K562 (cell line): ENCODE results near the gene SMIM3. TPM values are rescaled to one million over a fixed set of nuclear protein-coding genes. Genes with fewer than 3 reads are reported as not detected.

Experiments
- CEBPB ChIP-seq: fragments of 450-650 bp; IDR thresholded peaks from 2 replicates; pipeline ENCODE4 v1.6.1; 2016; ENCODE audit warnings: missing genetic modification characterization, missing compliant biosample characterization
- ESRRA ChIP-seq: fragments of 450-650 bp; IDR thresholded peaks from 2 replicates; pipeline ENCODE4 v1.6.1; 2014; ENCODE audit warnings: low read depth, mild to moderate bottlenecking, moderate library complexity, borderline replicate concordance
- ETV1 ChIP-seq: fragments of 450-650 bp; conservative IDR thresholded peaks from 2 replicates; pipeline ENCODE4 v1.6.1; 2016; ENCODE audit warnings: missing genetic modification characterization, control low read depth, low read depth, missing compliant biosample characterization
- FOXK1 ChIP-seq: sonication (generic); formaldehyde crosslinking; IDR thresholded peaks from 2 replicates; pipeline ENCODE4 v1.8.0; 2022; ENCODE audit warnings: missing genetic modification reagents, mild to moderate bottlenecking, borderline replicate concordance
- MAFF ChIP-seq: IDR thresholded peaks from 2 replicates; pipeline ENCODE4 v1.6.1; 2012; ENCODE audit warnings: low read length, improper control_type of control experiment
- RBM25 ChIP-seq: fragments of 200-400 bp; formaldehyde crosslinking; IDR thresholded peaks from 2 replicates; pipeline ENCODE4 v1.6.1; 2018; ENCODE audit warnings: low read length, low read depth, moderate library complexity; ENCODE audit not compliant: severe bottlenecking
- SRF ChIP-seq, 2 experiments: fragments of 250-450, 450-650 bp in 1 of 2; sonication (Bioruptor Pico) in 1 of 2; sonication (generic) in 1 of 2; formaldehyde crosslinking; IDR thresholded peaks; 2 replicates each; pipeline versions ENCODE4 v1.5.0 to v1.5.1; 2020 to 2022; ENCODE audit warnings: mild to moderate bottlenecking in 1 of 2, missing genetic modification reagents in 1 of 2
- TAF9B ChIP-seq: fragments of 450-650 bp; IDR thresholded peaks from 2 replicates; pipeline ENCODE4 v1.6.1; 2018; ENCODE audit warnings: mild to moderate bottlenecking; ENCODE audit not compliant: partially characterized antibody
- ZBTB12 ChIP-seq: fragments of 250-450 bp; sonication (Bioruptor Pico); IDR thresholded peaks from 2 replicates; pipeline ENCODE4 v1.4.0; 2020
- ZBTB7A ChIP-seq: IDR thresholded peaks from 2 replicates; pipeline ENCODE4 v1.6.1; 2011; ENCODE audit warnings: low read depth, mild to moderate bottlenecking, low read length, moderate library complexity, borderline replicate concordance; ENCODE audit not compliant: control insufficient read depth
- ZNF217 ChIP-seq: sonication (generic); formaldehyde crosslinking; IDR thresholded peaks from 2 replicates; pipeline ENCODE4 v1.8.0; 2022; ENCODE audit warnings: mild to moderate bottlenecking, missing genetic modification reagents
- ZNF318 ChIP-seq, 2 experiments: fragments of 450-650 bp; IDR thresholded peaks; 2 replicates each; pipeline ENCODE4 v1.6.1; 2016; ENCODE audit warnings: mild to moderate bottlenecking in 2 of 2, borderline replicate concordance in 1 of 2, low read depth in 1 of 2, moderate library complexity in 1 of 2
- polyA plus RNA-seq, 8 experiments: library from polyadenylated mRNA; depleted of rRNA in 4 of 8; stranded (reverse) in 5 of 8; unstranded in 3 of 8; fragments of >200 nt; fragmentation: Nextera tagmentation in 2 of 8; fragmentation: Illumina TruSeq in 1 of 8; extraction: Ambion mirVana in 2 of 8; extraction: Trizol in 1 of 8; gene quantifications; 2 replicates each; pipeline versions ENCODE4 v1.2.1 to v1.2.3, GENCODE V29; 2011 to 2014; ENCODE audit warnings: inconsistent platforms in 1 of 8, missing spikeins in 1 of 8
- total RNA-seq, 7 experiments: library from RNA; depleted of rRNA in 6 of 7; stranded (reverse); fragments of >200 nt in 6 of 7; fragmentation: Illumina TruSeq in 2 of 7; extraction: Trizol in 2 of 7; gene quantifications; 2 replicates each; pipeline versions ENCODE4 v1.2.1 to v1.2.3, GENCODE V29; 2011 to 2021; ENCODE audit warnings: low replicate concordance in 1 of 7
- TF ChIP-seq, protein P1 (sequence below): fragments of 450-650 bp; formaldehyde crosslinking; IDR thresholded peaks from 2 replicates; pipeline ENCODE4 v1.4.0; 2022; ENCODE audit warnings: missing genetic modification characterization
- TF ChIP-seq, protein P2 (sequence below): sonication (generic); formaldehyde crosslinking; IDR thresholded peaks from 2 replicates; pipeline ENCODE4 v1.8.1; 2022; ENCODE audit warnings: missing genetic modification reagents

SMIM3 gene
- total and polyA plus RNA-seq, 9 of the 15 experiments (the other 6 are each of a cell fraction or from before 2014, with no cell fraction given) = 4.1 to 27.7 (median 13.6) TPM

DNA sequence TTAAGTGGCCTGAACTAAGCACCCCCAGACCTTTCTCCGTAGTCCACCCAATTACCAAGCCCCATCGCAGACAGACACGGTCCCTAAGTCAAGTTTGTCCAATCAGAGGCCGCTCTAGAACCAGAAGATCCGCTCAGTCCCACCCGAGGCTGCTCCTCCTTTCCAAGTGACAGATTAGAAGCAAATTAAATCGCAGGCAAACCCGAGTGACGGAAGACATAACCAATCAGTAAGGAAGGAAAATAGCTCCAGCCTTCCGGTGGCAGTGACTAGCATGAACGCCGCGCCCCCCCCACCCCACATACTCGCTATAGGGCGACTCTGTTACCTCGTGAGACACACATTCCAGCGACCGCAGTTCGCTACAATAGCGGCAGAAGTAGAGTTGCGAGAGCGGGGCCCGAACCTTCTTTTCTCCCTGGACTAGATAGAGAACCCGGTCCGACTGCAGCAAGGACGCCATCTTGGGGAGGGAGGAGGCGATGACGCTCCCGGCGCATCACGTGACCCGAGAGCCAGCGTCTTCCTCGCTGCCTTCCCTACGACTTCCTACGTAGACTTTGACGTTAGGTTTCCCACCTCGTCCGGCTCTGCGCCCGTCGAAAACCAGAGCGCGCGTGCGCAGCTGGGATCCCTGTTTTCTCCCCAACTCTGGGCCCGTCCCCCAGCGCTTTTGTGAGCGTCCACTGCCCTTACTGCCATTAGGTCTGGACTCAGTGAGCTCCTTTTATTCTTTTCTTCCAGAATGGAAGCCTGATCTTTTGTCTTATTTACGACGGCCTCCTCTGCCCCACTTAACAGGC is 19.8 kb upstream of the SMIM3 start, which contains the start of gene DCTN4 (continued):
- TF ChIP-seq ZNF318 (IDR thresholded peaks at IDR 0.05; ENCODE audit: borderline replicate concordance in 1 of 2, low read depth in 1 of 2) (no peak; a peak in 1 of 4 replicates), RBM25 (peak; percentile 91), TAF9B (peak; percentile 97), CEBPB (tag) (no peak), ESRRA (no peak), ZBTB12 (CRISPR knock-in tag) (peak; percentile 81), SRF (CRISPR knock-in tag; IDR thresholded peaks at IDR 0.05) (peak in 1 of 2 experiments; percentile 53; a peak in 2 of 4 replicates), ZNF217 (no peak), FOXK1 (CRISPR knock-in tag) (0 out of 2 replicates have a peak, but pooled peaks have one; percentile 76), MAFF (no peak), ETV1 (peak; percentile 35), ZBTB7A (peak; percentile 22; the same call in 1 of the 2 replicates)
- TF ChIP-seq, protein P1, sequence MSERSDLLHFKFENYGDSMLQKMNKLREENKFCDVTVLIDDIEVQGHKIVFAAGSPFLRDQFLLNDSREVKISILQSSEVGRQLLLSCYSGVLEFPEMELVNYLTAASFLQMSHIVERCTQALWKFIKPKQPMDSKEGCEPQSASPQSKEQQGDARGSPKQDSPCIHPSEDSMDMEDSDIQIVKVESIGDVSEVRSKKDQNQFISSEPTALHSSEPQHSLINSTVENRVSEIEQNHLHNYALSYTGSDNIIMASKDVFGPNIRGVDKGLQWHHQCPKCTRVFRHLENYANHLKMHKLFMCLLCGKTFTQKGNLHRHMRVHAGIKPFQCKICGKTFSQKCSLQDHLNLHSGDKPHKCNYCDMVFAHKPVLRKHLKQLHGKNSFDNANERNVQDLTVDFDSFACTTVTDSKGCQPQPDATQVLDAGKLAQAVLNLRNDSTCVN (CRISPR knock-in tag) = 0 out of 2 replicates have a peak, but pooled peaks have one; percentile 7
- TF ChIP-seq, protein P2, sequence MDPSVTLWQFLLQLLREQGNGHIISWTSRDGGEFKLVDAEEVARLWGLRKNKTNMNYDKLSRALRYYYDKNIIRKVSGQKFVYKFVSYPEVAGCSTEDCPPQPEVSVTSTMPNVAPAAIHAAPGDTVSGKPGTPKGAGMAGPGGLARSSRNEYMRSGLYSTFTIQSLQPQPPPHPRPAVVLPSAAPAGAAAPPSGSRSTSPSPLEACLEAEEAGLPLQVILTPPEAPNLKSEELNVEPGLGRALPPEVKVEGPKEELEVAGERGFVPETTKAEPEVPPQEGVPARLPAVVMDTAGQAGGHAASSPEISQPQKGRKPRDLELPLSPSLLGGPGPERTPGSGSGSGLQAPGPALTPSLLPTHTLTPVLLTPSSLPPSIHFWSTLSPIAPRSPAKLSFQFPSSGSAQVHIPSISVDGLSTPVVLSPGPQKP (CRISPR knock-in tag) = no peak
